GM12891 (cell line): ENCODE data around the gene RAB8A.

ENCODE experiments used
- POLR2A ChIP-seq: IDR thresholded peaks from 2 replicates; pipeline ENCODE4 v1.6.1; 2011; ENCODE audit warnings: low read depth, low read length, control low read depth
- POLR2AphosphoS5 ChIP-seq: IDR thresholded peaks from 2 replicates; pipeline ENCODE4 v1.6.1; 2011; ENCODE audit warnings: low read depth, low read length, control low read depth
- TAF1 ChIP-seq: IDR thresholded peaks from 2 replicates; pipeline ENCODE4 v1.6.1; 2011; ENCODE audit warnings: low read depth, low read length, control low read depth

DNA sequence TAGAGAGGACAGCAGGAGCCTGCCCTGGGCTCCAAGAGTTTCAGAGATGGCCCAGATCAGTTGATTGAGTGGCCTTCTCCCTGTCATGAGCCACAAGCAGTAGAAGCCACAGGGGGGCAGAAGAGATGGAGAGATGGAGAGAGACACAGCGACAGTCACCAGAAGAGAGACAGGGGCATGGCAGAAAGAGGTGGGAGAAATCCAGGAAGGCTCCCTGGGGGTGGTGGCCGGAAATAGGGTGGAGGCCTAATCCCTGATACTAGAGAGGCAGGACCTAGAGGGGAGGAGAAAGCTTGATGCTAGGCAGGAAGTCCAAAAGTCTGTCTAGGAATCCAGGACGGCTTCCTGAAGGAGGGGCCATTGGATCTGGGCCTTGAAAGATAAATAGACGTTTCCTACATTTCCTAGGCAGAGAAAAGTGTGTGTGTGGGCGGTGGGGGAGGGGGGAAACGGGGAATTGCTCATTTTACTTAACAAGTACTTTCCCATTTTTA lies 45.0 kb upstream of the RAB8A start:
- no peak for TF ChIP-seq POLR2A
- TF ChIP-seq TAF1 = no peak
- TF ChIP-seq POLR2AphosphoS5 = no peak
